ENCODE results near the gene CRTC2. TPM values are rescaled to one million over a fixed set of nuclear protein-coding genes. Genes with fewer than 3 reads are reported as not detected.
A peak's percentile ranks its signal among the peaks of the same experiment; 100 is the strongest.

The CRTC2 gene
- total RNA-seq, 1 donor from 2014 or later = 38.3 TPM

DNA sequence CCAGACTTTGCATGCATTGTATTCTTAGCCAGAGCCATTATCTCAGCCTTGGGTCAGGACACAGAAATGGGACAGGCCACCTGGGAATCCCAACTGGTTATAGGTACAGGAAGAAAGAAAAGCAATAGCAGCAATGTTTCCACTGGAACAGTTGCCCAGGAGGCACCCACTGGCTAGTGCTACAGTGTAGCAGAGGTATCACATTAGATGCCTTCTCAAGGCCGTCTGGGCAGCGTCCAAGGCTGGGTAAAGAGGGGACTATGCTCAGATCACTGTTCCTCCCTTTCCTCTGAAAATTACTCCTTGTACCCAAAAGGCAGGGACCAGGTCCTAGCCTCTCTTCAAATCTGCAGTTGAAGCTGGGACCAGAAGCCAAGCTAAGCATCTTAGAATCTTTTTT is 11.9 kb upstream of the CRTC2 start:
- TF ChIP-seq, protein P1, sequence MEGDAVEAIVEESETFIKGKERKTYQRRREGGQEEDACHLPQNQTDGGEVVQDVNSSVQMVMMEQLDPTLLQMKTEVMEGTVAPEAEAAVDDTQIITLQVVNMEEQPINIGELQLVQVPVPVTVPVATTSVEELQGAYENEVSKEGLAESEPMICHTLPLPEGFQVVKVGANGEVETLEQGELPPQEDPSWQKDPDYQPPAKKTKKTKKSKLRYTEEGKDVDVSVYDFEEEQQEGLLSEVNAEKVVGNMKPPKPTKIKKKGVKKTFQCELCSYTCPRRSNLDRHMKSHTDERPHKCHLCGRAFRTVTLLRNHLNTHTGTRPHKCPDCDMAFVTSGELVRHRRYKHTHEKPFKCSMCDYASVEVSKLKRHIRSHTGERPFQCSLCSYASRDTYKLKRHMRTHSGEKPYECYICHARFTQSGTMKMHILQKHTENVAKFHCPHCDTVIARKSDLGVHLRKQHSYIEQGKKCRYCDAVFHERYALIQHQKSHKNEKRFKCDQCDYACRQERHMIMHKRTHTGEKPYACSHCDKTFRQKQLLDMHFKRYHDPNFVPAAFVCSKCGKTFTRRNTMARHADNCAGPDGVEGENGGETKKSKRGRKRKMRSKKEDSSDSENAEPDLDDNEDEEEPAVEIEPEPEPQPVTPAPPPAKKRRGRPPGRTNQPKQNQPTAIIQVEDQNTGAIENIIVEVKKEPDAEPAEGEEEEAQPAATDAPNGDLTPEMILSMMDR (IDR thresholded peaks at IDR 0.05; ENCODE audit: insufficient read depth, low read depth, low read length) = no peak
- no peak for TF ChIP-seq EZH2 (IDR thresholded peaks at IDR 0.05; ENCODE audit: insufficient read depth, low read length)

DNA sequence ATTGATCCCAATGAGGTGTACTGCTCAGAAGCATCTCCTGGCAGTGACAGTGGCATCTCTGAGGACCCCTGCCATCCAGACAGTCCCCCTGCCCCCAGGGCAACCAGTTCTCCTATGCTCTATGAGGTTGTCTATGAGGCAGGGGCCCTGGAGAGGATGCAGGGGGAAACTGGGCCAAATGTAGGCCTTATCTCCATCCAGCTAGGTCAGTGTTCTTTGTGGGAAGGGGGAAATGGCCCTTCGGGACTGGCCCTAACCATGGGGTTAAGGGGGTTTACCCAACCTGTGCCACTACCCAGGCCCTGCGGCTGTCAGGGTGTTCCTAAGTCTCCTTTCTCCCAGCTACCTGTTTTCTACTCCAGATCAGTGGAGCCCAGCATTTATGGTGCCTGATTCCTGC is 10.6 kb upstream of the CRTC2 start:
- Mint-ChIP-seq H3K9me3 (ENCODE audit: unreplicated experiment) (no peaks in the 10 kb centered on the region), H3K27ac (ENCODE audit: unreplicated experiment) (no peak overlapping the region), H3K4me1 (ENCODE audit: low read depth, unreplicated experiment) (peaks cover 7% of the 10 kb centered on the region), H3K36me3 (ENCODE audit: low read depth, unreplicated experiment) (no peaks in the 10 kb centered on the region), H3K27me3 (ENCODE audit: low read depth, unreplicated experiment) (no peaks in the 10 kb centered on the region), H3K4me3 (ENCODE audit: unreplicated experiment) (peak overlapping the region; percentile 90)
- TF ChIP-seq EZH2 (IDR thresholded peaks at IDR 0.05; ENCODE audit: insufficient read depth, low read length) = no peak
- TF ChIP-seq, protein P1 (IDR thresholded peaks at IDR 0.05; ENCODE audit: insufficient read depth, low read depth, low read length) = no peak
- H3K9ac ChIP-seq (ENCODE audit: low read length) = no peak overlapping the region
- no peaks in the 10 kb centered on the region for H4K20me1 ChIP-seq (ENCODE audit: insufficient read depth, low read length)
- FAIRE-seq (no peak), DNase-seq (ENCODE audit: low read depth) (no peak)
- H3K9me3 ChIP-seq (ENCODE audit: insufficient read depth, low read depth, low read length) = no peaks in the 10 kb centered on the region
- H2AFZ ChIP-seq (ENCODE audit: low read depth, low read length) = no peak overlapping the region
- H3K27me3 ChIP-seq (ENCODE audit: insufficient read depth, low read length) = no peaks in the 10 kb centered on the region
- peaks cover 6% of the 10 kb centered on the region for H3K79me2 ChIP-seq (ENCODE audit: insufficient read depth, low read length)
- H3K4me3 ChIP-seq (ENCODE audit: insufficient read depth, low read depth, low read length) = no peak overlapping the region
- H3K4me1 ChIP-seq (ENCODE audit: insufficient read depth, low read length) = peaks cover 16% of the 10 kb centered on the region
- peak overlapping the region; percentile 100 for H3K4me2 ChIP-seq (ENCODE audit: low read length)
- H3K27ac ChIP-seq (ENCODE audit: low read depth, low read length) = no peak overlapping the region
- no peaks in the 10 kb centered on the region for H3K36me3 ChIP-seq (ENCODE audit: insufficient read depth, low read length)

More for the DNA sequence above, 11.9 kb upstream of the CRTC2 start:
- Histone ChIP-seq H3K9ac (ENCODE audit: low read length) (no peak overlapping the region), H3K79me2 (ENCODE audit: insufficient read depth, low read length) (peaks cover 5% of the 10 kb centered on the region), H3K9me3 (ENCODE audit: insufficient read depth, low read depth, low read length) (no peaks in the 10 kb centered on the region), H3K27me3 (ENCODE audit: insufficient read depth, low read length) (no peaks in the 10 kb centered on the region), H3K4me1 (ENCODE audit: insufficient read depth, low read length) (peaks cover 16% of the 10 kb centered on the region), H3K36me3 (ENCODE audit: insufficient read depth, low read length) (peaks cover 6% of the 10 kb centered on the region), H2AFZ (ENCODE audit: low read depth, low read length) (no peak overlapping the region), H3K4me3 (ENCODE audit: insufficient read depth, low read depth, low read length) (no peak overlapping the region), H4K20me1 (ENCODE audit: insufficient read depth, low read length) (no peaks in the 10 kb centered on the region), H3K4me2 (ENCODE audit: low read length) (no peak overlapping the region), H3K27ac (ENCODE audit: low read depth, low read length) (no peak overlapping the region)
- Mint-ChIP-seq H3K27me3 (ENCODE audit: low read depth, unreplicated experiment) (no peaks in the 10 kb centered on the region), H3K36me3 (ENCODE audit: low read depth, unreplicated experiment) (peaks cover 8% of the 10 kb centered on the region), H3K4me3 (ENCODE audit: unreplicated experiment) (peak overlapping the region; percentile 64), H3K9me3 (ENCODE audit: unreplicated experiment) (no peaks in the 10 kb centered on the region), H3K27ac (ENCODE audit: unreplicated experiment) (no peak overlapping the region), H3K4me1 (ENCODE audit: low read depth, unreplicated experiment) (peaks cover 7% of the 10 kb centered on the region)
- DNase-seq (ENCODE audit: low read depth) (no peak), FAIRE-seq (no peak)

- no peaks in the 10 kb centered on the region for H4K20me1 ChIP-seq (ENCODE audit: insufficient read depth, low read length)
- no peak for TF ChIP-seq EZH2 (IDR thresholded peaks at IDR 0.05; ENCODE audit: insufficient read depth, low read length)
- TF ChIP-seq, protein P1 (IDR thresholded peaks at IDR 0.05; ENCODE audit: insufficient read depth, low read depth, low read length) = no peak
- FAIRE-seq (no peak), DNase-seq (ENCODE audit: low read depth) (no peak)
- H2AFZ ChIP-seq (ENCODE audit: low read depth, low read length) = peak overlapping the region; percentile 87
- H3K4me2 ChIP-seq (ENCODE audit: low read length) = peak overlapping the region; percentile 100
- Mint-ChIP-seq H3K9me3 (ENCODE audit: unreplicated experiment) (no peaks in the 10 kb centered on the region), H3K4me1 (ENCODE audit: low read depth, unreplicated experiment) (peaks cover 7% of the 10 kb centered on the region), H3K27ac (ENCODE audit: unreplicated experiment) (no peak overlapping the region), H3K4me3 (ENCODE audit: unreplicated experiment) (peak overlapping the region; percentile 90), H3K27me3 (ENCODE audit: low read depth, unreplicated experiment) (no peaks in the 10 kb centered on the region), H3K36me3 (ENCODE audit: low read depth, unreplicated experiment) (no peaks in the 10 kb centered on the region)
- no peaks in the 10 kb centered on the region for H3K27me3 ChIP-seq (ENCODE audit: insufficient read depth, low read length)
- H3K27ac ChIP-seq (ENCODE audit: low read depth, low read length) = no peak overlapping the region
- peak overlapping the region; percentile 81 for H3K9ac ChIP-seq (ENCODE audit: low read length)
- no peaks in the 10 kb centered on the region for H3K36me3 ChIP-seq (ENCODE audit: insufficient read depth, low read length)
- H3K9me3 ChIP-seq (ENCODE audit: insufficient read depth, low read depth, low read length) = no peaks in the 10 kb centered on the region
- peaks cover 9% of the 10 kb centered on the region for H3K79me2 ChIP-seq (ENCODE audit: insufficient read depth, low read length)
- H3K4me1 ChIP-seq (ENCODE audit: insufficient read depth, low read length) = peaks cover 16% of the 10 kb centered on the region
- H3K4me3 ChIP-seq (ENCODE audit: insufficient read depth, low read depth, low read length) = peak overlapping the region; percentile 72
Measured at GRCh38 chr1:153968408-153968807, 10.0 kb upstream of the CRTC2 start.

All from astrocyte (in vitro differentiated cells and primary cell).